ENCODE data around the gene HMOX2. TPM values are rescaled to one million over a fixed set of nuclear protein-coding genes. Genes with fewer than 3 reads are reported as not detected.

Gene HMOX2
- polyA plus RNA-seq, 2 of the 4 experiments (the other 2 are of a cell fraction) = 35.4 to 47.7 TPM

- H3K27ac ChIP-seq = peak overlapping the region; percentile 95 to 96
- no peak for FAIRE-seq
- 79% methylated on average over 12 of the region's 12 CpGs for WGBS (ENCODE audit: missing lambda C conversion rate)
Observed at GRCh38 chr16:4426722-4427372, 49.4 kb upstream of the HMOX2 start.

GRCh38 chr16:4428500-4428899 is 47.7 kb upstream of the HMOX2 start:
- FAIRE-seq = no peak
- H3K27ac ChIP-seq = no peak overlapping the region
- H3K9me3 ChIP-seq = no peaks in the 10 kb centered on the region
- ChIA-PET CTCF (interaction anchor here (0.7 to 3.2 kb wide), 6 partner anchors 9 to 166 kb away, joined by 3 to 13 read pairs (median 4); partner anchors contain the start of gene CORO7), POLR2A (interaction anchor here (0.6 to 0.7 kb wide), 3 partner anchors 15 to 186 kb away, joined by 3 to 5 read pairs (median 3); no protein-coding TSS in a partner anchor)
- no peak for TF ChIP-seq ZFP36 (IDR thresholded peaks at IDR 0.05; ENCODE audit: borderline replicate concordance, partially characterized antibody)
- TF ChIP-seq RAD21 (conservative IDR thresholded peaks at IDR 0.05 in 1 of 2, IDR thresholded peaks at IDR 0.05 in 1 of 2) = no peak
- no peak for TF ChIP-seq TP53 (CRISPR knock-in tag; IDR thresholded peaks at IDR 0.05)
- TF ChIP-seq JUNB (IDR thresholded peaks at IDR 0.05) = no peak
- TF ChIP-seq CBX8 (IDR thresholded peaks at IDR 0.05) = no peak
- no peak for TF ChIP-seq GATA3 (IDR thresholded peaks at IDR 0.05; ENCODE audit: borderline replicate concordance)
- no peak for TF ChIP-seq EHF (CRISPR knock-in tag; IDR thresholded peaks at IDR 0.05)
- no peak for TF ChIP-seq REST (IDR thresholded peaks at IDR 0.05)
- no peak for TF ChIP-seq FOXS1 (CRISPR knock-in tag; IDR thresholded peaks at IDR 0.05)
- TF ChIP-seq HOXA7 (CRISPR knock-in tag; IDR thresholded peaks at IDR 0.05) = no peak
- no peak for TF ChIP-seq ZC3H11A (IDR thresholded peaks at IDR 0.05)
- no peak for DNase-seq (ENCODE audit: low read depth in 1 of 2, low spot score in 1 of 2)
- no peak for ATAC-seq
- no peak overlapping the region for H3K4me2 ChIP-seq
- no peak overlapping the region for H3K4me3 ChIP-seq
- 90% methylated on average over 7 of the region's 7 CpGs for WGBS (ENCODE audit: missing lambda C conversion rate)
- H3K4me1 ChIP-seq = peaks cover 18% of the 10 kb centered on the region

More at GRCh38 chr16:4426722-4427372, 49.4 kb upstream of the HMOX2 start:
- ATAC-seq (no peak), DNase-seq (ENCODE audit: low read depth in 1 of 2, low spot score in 1 of 2) (no peak)
- Histone ChIP-seq H3K4me3 (peak overlapping the region; percentile 84), H3K4me1 (peaks cover 18% of the 10 kb centered on the region), H3K4me2 (peak overlapping the region; percentile 83), H3K9me3 (no peaks in the 10 kb centered on the region)
- TF ChIP-seq TFCP2L1 (CRISPR knock-in tag; IDR thresholded peaks at IDR 0.05) (no peak), ZSCAN20 (CRISPR knock-in tag; IDR thresholded peaks at IDR 0.05) (no peak), HDAC2 (IDR thresholded peaks at IDR 0.05) (no peak), BCL3 (IDR thresholded peaks at IDR 0.05) (no peak), ZC3H11A (IDR thresholded peaks at IDR 0.05) (no peak), CTCF (IDR thresholded peaks at IDR 0.05) (no peak), MAFK (IDR thresholded peaks at IDR 0.05; ENCODE audit: partially characterized antibody) (peak; percentile 70), BHLHE40 (IDR thresholded peaks at IDR 0.05; ENCODE audit: low read depth, low read length) (no peak)
- ChIA-PET POLR2A (no interaction called here), CTCF (interaction anchor here (2.4 to 3.2 kb wide), 2 partner anchors 9 to 25 kb away, joined by 5 to 13 read pairs; partner anchors contain the start of gene CORO7)
